ENCODE measurements around the gene CCDC127.
"Not testable (repeated sequence)": the region's sequence is repeated elsewhere in the genome, so short reads cannot be mapped to it uniquely, and the experiment has no call there.

Gene CCDC127

GRCh38 chr5:251975-252374, 34.0 kb upstream of the CCDC127 start:
- H3K4me1 ChIP-seq (ENCODE audit: control insufficient read depth, insufficient read depth, low read length, unreplicated experiment); H3K4me3 ChIP-seq (ENCODE audit: low read depth, low read length); H3K27ac ChIP-seq (ENCODE audit: low read depth, low read length); H3K27me3 ChIP-seq (ENCODE audit: insufficient read depth, low read length); H2AFZ ChIP-seq (ENCODE audit: low read length, unreplicated experiment); H3K79me2 ChIP-seq (ENCODE audit: control insufficient read depth, insufficient read depth, low read length, unreplicated experiment): not testable (repeated sequence)
- peaks cover 20% of the 10 kb centered on the region for H3K36me3 ChIP-seq (ENCODE audit: insufficient read depth, low read length)

- peaks cover 16% of the 10 kb centered on the region for H3K36me3 ChIP-seq (ENCODE audit: insufficient read depth, low read length)
Observed at GRCh38 chr5:251538-251937, 33.6 kb upstream of the CCDC127 start.

GRCh38 chr5:251016-251415, 33.1 kb upstream of the CCDC127 start:
- H3K27ac ChIP-seq (ENCODE audit: low read depth, low read length); H3K27me3 ChIP-seq (ENCODE audit: insufficient read depth, low read length); H2AFZ ChIP-seq (ENCODE audit: low read length, unreplicated experiment); H3K4me1 ChIP-seq (ENCODE audit: control insufficient read depth, insufficient read depth, low read length, unreplicated experiment); H3K4me3 ChIP-seq (ENCODE audit: low read depth, low read length); H3K79me2 ChIP-seq (ENCODE audit: control insufficient read depth, insufficient read depth, low read length, unreplicated experiment): not testable (repeated sequence)
- H3K36me3 ChIP-seq (ENCODE audit: insufficient read depth, low read length): peaks cover 12% of the 10 kb centered on the region

More at GRCh38 chr5:251538-251937, 33.6 kb upstream of the CCDC127 start:
- not testable (repeated sequence) for H3K4me1 ChIP-seq (ENCODE audit: control insufficient read depth, insufficient read depth, low read length, unreplicated experiment); H3K27ac ChIP-seq (ENCODE audit: low read depth, low read length); H3K27me3 ChIP-seq (ENCODE audit: insufficient read depth, low read length); H3K79me2 ChIP-seq (ENCODE audit: control insufficient read depth, insufficient read depth, low read length, unreplicated experiment); H2AFZ ChIP-seq (ENCODE audit: low read length, unreplicated experiment); H3K4me3 ChIP-seq (ENCODE audit: low read depth, low read length)

- not testable (repeated sequence) for H3K4me1 ChIP-seq (ENCODE audit: control insufficient read depth, insufficient read depth, low read length, unreplicated experiment); H3K4me3 ChIP-seq (ENCODE audit: low read depth, low read length); H3K79me2 ChIP-seq (ENCODE audit: control insufficient read depth, insufficient read depth, low read length, unreplicated experiment); H3K27ac ChIP-seq (ENCODE audit: low read depth, low read length); H2AFZ ChIP-seq (ENCODE audit: low read length, unreplicated experiment); H3K27me3 ChIP-seq (ENCODE audit: insufficient read depth, low read length)
- peaks cover 12% of the 10 kb centered on the region for H3K36me3 ChIP-seq (ENCODE audit: insufficient read depth, low read length)
Observed at GRCh38 chr5:250396-250795, 32.4 kb upstream of the CCDC127 start.

- H3K36me3 ChIP-seq (ENCODE audit: insufficient read depth, low read length): peaks cover 14% of the 10 kb centered on the region
- not testable (repeated sequence) for H3K4me1 ChIP-seq (ENCODE audit: control insufficient read depth, insufficient read depth, low read length, unreplicated experiment); H3K27ac ChIP-seq (ENCODE audit: low read depth, low read length)
Observed at GRCh38 chr5:245717-246116, 27.8 kb upstream of the CCDC127 start.

GRCh38 chr5:243683-244367, 25.9 kb upstream of the CCDC127 start:
- not testable (repeated sequence) for H3K27me3 ChIP-seq (ENCODE audit: insufficient read depth, low read length); H3K27ac ChIP-seq (ENCODE audit: low read depth, low read length); H2AFZ ChIP-seq (ENCODE audit: low read length, unreplicated experiment); H3K79me2 ChIP-seq (ENCODE audit: control insufficient read depth, insufficient read depth, low read length, unreplicated experiment); H3K4me1 ChIP-seq (ENCODE audit: control insufficient read depth, insufficient read depth, low read length, unreplicated experiment); H3K4me3 ChIP-seq (ENCODE audit: low read depth, low read length)
- peaks cover 17% of the 10 kb centered on the region for H3K36me3 ChIP-seq (ENCODE audit: insufficient read depth, low read length)

More at GRCh38 chr5:245717-246116, 27.8 kb upstream of the CCDC127 start:
- not testable (repeated sequence) for H3K27me3 ChIP-seq (ENCODE audit: insufficient read depth, low read length); H3K79me2 ChIP-seq (ENCODE audit: control insufficient read depth, insufficient read depth, low read length, unreplicated experiment); H2AFZ ChIP-seq (ENCODE audit: low read length, unreplicated experiment); H3K4me3 ChIP-seq (ENCODE audit: low read depth, low read length)

- not testable (repeated sequence) for H3K27ac ChIP-seq (ENCODE audit: low read depth, low read length); H3K4me3 ChIP-seq (ENCODE audit: low read depth, low read length); H3K27me3 ChIP-seq (ENCODE audit: insufficient read depth, low read length); H3K4me1 ChIP-seq (ENCODE audit: control insufficient read depth, insufficient read depth, low read length, unreplicated experiment); H2AFZ ChIP-seq (ENCODE audit: low read length, unreplicated experiment); H3K79me2 ChIP-seq (ENCODE audit: control insufficient read depth, insufficient read depth, low read length, unreplicated experiment)
- peaks cover 12% of the 10 kb centered on the region for H3K36me3 ChIP-seq (ENCODE audit: insufficient read depth, low read length)
Observed at GRCh38 chr5:241045-241669, 23.2 kb upstream of the CCDC127 start.

- H3K4me1 ChIP-seq (ENCODE audit: control insufficient read depth, insufficient read depth, low read length, unreplicated experiment); H3K79me2 ChIP-seq (ENCODE audit: control insufficient read depth, insufficient read depth, low read length, unreplicated experiment); H2AFZ ChIP-seq (ENCODE audit: low read length, unreplicated experiment); H3K27ac ChIP-seq (ENCODE audit: low read depth, low read length); H3K27me3 ChIP-seq (ENCODE audit: insufficient read depth, low read length); H3K4me3 ChIP-seq (ENCODE audit: low read depth, low read length): not testable (repeated sequence)
- H3K36me3 ChIP-seq (ENCODE audit: insufficient read depth, low read length): peaks cover 12% of the 10 kb centered on the region
Observed at GRCh38 chr5:240550-240949, 22.6 kb upstream of the CCDC127 start.

- not testable (repeated sequence) for H3K27ac ChIP-seq (ENCODE audit: low read depth, low read length); H3K4me1 ChIP-seq (ENCODE audit: control insufficient read depth, insufficient read depth, low read length, unreplicated experiment); H3K4me3 ChIP-seq (ENCODE audit: low read depth, low read length); H2AFZ ChIP-seq (ENCODE audit: low read length, unreplicated experiment); H3K27me3 ChIP-seq (ENCODE audit: insufficient read depth, low read length); H3K79me2 ChIP-seq (ENCODE audit: control insufficient read depth, insufficient read depth, low read length, unreplicated experiment)
- peaks cover 20% of the 10 kb centered on the region for H3K36me3 ChIP-seq (ENCODE audit: insufficient read depth, low read length)
Observed at GRCh38 chr5:237931-238330, 20.0 kb upstream of the CCDC127 start.

GRCh38 chr5:235527-235926, 17.6 kb upstream of the CCDC127 start:
- not testable (repeated sequence) for H3K27ac ChIP-seq (ENCODE audit: low read depth, low read length); H3K4me3 ChIP-seq (ENCODE audit: low read depth, low read length); H3K79me2 ChIP-seq (ENCODE audit: control insufficient read depth, insufficient read depth, low read length, unreplicated experiment); H3K27me3 ChIP-seq (ENCODE audit: insufficient read depth, low read length); H3K4me1 ChIP-seq (ENCODE audit: control insufficient read depth, insufficient read depth, low read length, unreplicated experiment); H2AFZ ChIP-seq (ENCODE audit: low read length, unreplicated experiment)
- peaks cover 11% of the 10 kb centered on the region; the same call in 1 of the 2 replicates for H3K36me3 ChIP-seq (ENCODE audit: insufficient read depth, low read length)

GRCh38 chr5:234450-234849, 16.5 kb upstream of the CCDC127 start:
- no peaks in the 10 kb centered on the region for H3K27me3 ChIP-seq (ENCODE audit: insufficient read depth, low read length)
- no peak overlapping the region for H3K27ac ChIP-seq (ENCODE audit: low read depth, low read length)
- H3K36me3 ChIP-seq (ENCODE audit: insufficient read depth, low read length): peaks cover 15% of the 10 kb centered on the region
- no peak overlapping the region for H3K4me3 ChIP-seq (ENCODE audit: low read depth, low read length)
- no peaks in the 10 kb centered on the region for H3K79me2 ChIP-seq (ENCODE audit: control insufficient read depth, insufficient read depth, low read length, unreplicated experiment)
- H2AFZ ChIP-seq (ENCODE audit: low read length, unreplicated experiment): no peak overlapping the region
- H3K4me1 ChIP-seq (ENCODE audit: control insufficient read depth, insufficient read depth, low read length, unreplicated experiment): no peaks in the 10 kb centered on the region
